Measurements from ENCODE around the gene SMCR8. TPM values are rescaled to one million over a fixed set of nuclear protein-coding genes. Genes with fewer than 3 reads are reported as not detected.

Gene SMCR8
- total and polyA plus RNA-seq, 2 of the 13 experiments (the other 11 are each of a cell fraction or from before 2014, with no cell fraction given) = 7.6 to 11.8 TPM

- intact Hi-C loops (cut with micrococcal nuclease; ENCODE audit: unreplicated experiment) = no loop called here
- ChIA-PET CTCF (ENCODE audit: low intra/inter-chr PET ratio, low total read pairs) (no interaction called here), POLR2A (no interaction called here)
- Histone ChIP-seq H3K9me3 (ENCODE audit: low read length) (no peaks in the 10 kb centered on the region), H3K36me3 (replicated peaks in 1 of 2; ENCODE audit: control insufficient read depth in 1 of 2, insufficient read depth in 2 of 2, low read length in 2 of 2) (peaks cover 40 to 75% of the 10 kb centered on the region in 2 experiments), H4K20me1 (ENCODE audit: insufficient read depth, low read length) (no peaks in the 10 kb centered on the region), H3K79me2 (ENCODE audit: insufficient read depth, low read length) (no peaks in the 10 kb centered on the region), H3K27me3 (ENCODE audit: control insufficient read depth in 1 of 2, insufficient read depth in 2 of 2, low read length in 2 of 2) (no peaks in the 10 kb centered on the region), H3K27ac (ENCODE audit: extremely low read length, insufficient read depth, low read length) (no peak overlapping the region), H3K4me1 (ENCODE audit: insufficient read depth, low read length) (no peaks in the 10 kb centered on the region), H3K4me2 (ENCODE audit: low read depth, low read length) (no peak overlapping the region), H3K9ac (ENCODE audit: insufficient read depth, low read depth, low read length) (no peak overlapping the region), H3K4me3 (replicated peaks in 1 of 3; ENCODE audit: insufficient read depth in 1 of 3, low read depth in 2 of 3, low read length in 3 of 3) (no peak overlapping the region), H2AFZ (ENCODE audit: low read length) (no peak overlapping the region)
- FAIRE-seq = no peak
- 92% methylated on average over 6 of the region's 6 CpGs for WGBS (ENCODE audit: low lambda C conversion rate)
- TF ChIP-seq ZBTB1 (CRISPR knock-in tag; IDR thresholded peaks at IDR 0.05; ENCODE audit: borderline replicate concordance) = no peak
- no peak for TF ChIP-seq MAF1 (CRISPR knock-in tag; IDR thresholded peaks at IDR 0.05; ENCODE audit: borderline replicate concordance)
- TF ChIP-seq ZBTB44 (CRISPR knock-in tag; IDR thresholded peaks at IDR 0.05) = no peak
- TF ChIP-seq MEIS1 (CRISPR knock-in tag; IDR thresholded peaks at IDR 0.05; ENCODE audit: borderline replicate concordance) = no peak
- no peak for TF ChIP-seq ZNF577 (CRISPR knock-in tag; IDR thresholded peaks at IDR 0.05; ENCODE audit: borderline replicate concordance, low read depth)
- no peak for TF ChIP-seq ETV5 (CRISPR knock-in tag; IDR thresholded peaks at IDR 0.05; ENCODE audit: borderline replicate concordance)
- no peak for TF ChIP-seq RFX3 (CRISPR knock-in tag; IDR thresholded peaks at IDR 0.05)
- TF ChIP-seq KDM5B (CRISPR knock-in tag; IDR thresholded peaks at IDR 0.05; ENCODE audit: borderline replicate concordance) = no peak
- no peak for TF ChIP-seq ZKSCAN1 (IDR thresholded peaks at IDR 0.05; ENCODE audit: low read length)
- TF ChIP-seq SYNCRIP (IDR thresholded peaks at IDR 0.05; ENCODE audit: insufficient read depth, low read depth, low read length) = no peak
- TF ChIP-seq SMAD3 (CRISPR knock-in tag; IDR thresholded peaks at IDR 0.05) = no peak
- TF ChIP-seq ZNF616 (CRISPR knock-in tag; IDR thresholded peaks at IDR 0.05; ENCODE audit: low read depth) = no peak
- TF ChIP-seq BRF2 (CRISPR knock-in tag; IDR thresholded peaks at IDR 0.05) = no peak
- no peak for TF ChIP-seq CC2D1A (CRISPR knock-in tag; IDR thresholded peaks at IDR 0.05)
- no peak for TF ChIP-seq PATZ1 (CRISPR knock-in tag; IDR thresholded peaks at IDR 0.05)
- TF ChIP-seq, protein P1, sequence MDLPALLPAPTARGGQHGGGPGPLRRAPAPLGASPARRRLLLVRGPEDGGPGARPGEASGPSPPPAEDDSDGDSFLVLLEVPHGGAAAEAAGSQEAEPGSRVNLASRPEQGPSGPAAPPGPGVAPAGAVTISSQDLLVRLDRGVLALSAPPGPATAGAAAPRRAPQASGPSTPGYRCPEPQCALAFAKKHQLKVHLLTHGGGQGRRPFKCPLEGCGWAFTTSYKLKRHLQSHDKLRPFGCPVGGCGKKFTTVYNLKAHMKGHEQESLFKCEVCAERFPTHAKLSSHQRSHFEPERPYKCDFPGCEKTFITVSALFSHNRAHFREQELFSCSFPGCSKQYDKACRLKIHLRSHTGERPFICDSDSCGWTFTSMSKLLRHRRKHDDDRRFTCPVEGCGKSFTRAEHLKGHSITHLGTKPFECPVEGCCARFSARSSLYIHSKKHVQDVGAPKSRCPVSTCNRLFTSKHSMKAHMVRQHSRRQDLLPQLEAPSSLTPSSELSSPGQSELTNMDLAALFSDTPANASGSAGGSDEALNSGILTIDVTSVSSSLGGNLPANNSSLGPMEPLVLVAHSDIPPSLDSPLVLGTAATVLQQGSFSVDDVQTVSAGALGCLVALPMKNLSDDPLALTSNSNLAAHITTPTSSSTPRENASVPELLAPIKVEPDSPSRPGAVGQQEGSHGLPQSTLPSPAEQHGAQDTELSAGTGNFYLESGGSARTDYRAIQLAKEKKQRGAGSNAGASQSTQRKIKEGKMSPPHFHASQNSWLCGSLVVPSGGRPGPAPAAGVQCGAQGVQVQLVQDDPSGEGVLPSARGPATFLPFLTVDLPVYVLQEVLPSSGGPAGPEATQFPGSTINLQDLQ (CRISPR knock-in tag; IDR thresholded peaks at IDR 0.05) = no peak
- no peak for TF ChIP-seq IKZF1 (IDR thresholded peaks at IDR 0.05)
- no peak for TF ChIP-seq DNMT1 (CRISPR knock-in tag; IDR thresholded peaks at IDR 0.05)
- in situ Hi-C loops (cut with HindIII; ENCODE audit: extremely low pct_ligation_motif_present, low pct_unique_long_range_greater_than_20kb) = no loop called here
- ATAC-seq = no peak
- DNase-seq (ENCODE audit: low spot score) = no peak
- BruUV-seq (replicated peaks) = no TSS peak
Observed at GRCh38 chr17:18281788-18282187, 33.3 kb upstream of the SMCR8 start.
